Endothelial cell of umbilical vein (primary cell): ENCODE data around the gene TEN1.

Source experiments
- CTCF ChIP-seq, 2 donors: IDR thresholded peaks; 1 replicate in 1 of 2; 2 replicates in 1 of 2; pipeline ENCODE4 v1.5.1; 2011; ENCODE audit warnings: low read length in 2 of 2, mild to moderate bottlenecking in 2 of 2, moderate library complexity in 2 of 2, control low read depth in 1 of 2, inconsistent platforms in 1 of 2, low read depth in 1 of 2; ENCODE audit not compliant: insufficient read depth in 1 of 2; ENCODE audit errors: extremely low read depth in 1 of 2
- POLR2A ChIP-seq: IDR thresholded peaks from 2 replicates; pipeline ENCODE4 v1.6.1; 2012; ENCODE audit warnings: low read depth, mild to moderate bottlenecking, control low read depth, low read length
- POLR2AphosphoS5 ChIP-seq: IDR thresholded peaks from 2 replicates; pipeline ENCODE4 v1.6.1; 2012; ENCODE audit warnings: low read depth, mild to moderate bottlenecking, control low read depth, low read length, moderate library complexity; ENCODE audit not compliant: insufficient read depth

GRCh38 chr17:76009969-76010661, 31.1 kb downstream of the TEN1 start:
- TF ChIP-seq POLR2AphosphoS5 = no peak
- no peak for TF ChIP-seq CTCF (IDR thresholded peaks at IDR 0.05; ENCODE audit: extremely low read depth in 1 of 2, insufficient read depth in 1 of 2, low read depth in 1 of 2, low read length in 2 of 2)
- TF ChIP-seq POLR2A = no peak
